PC-3 (cell line): Measurements from ENCODE around the gene MEGF6. TPM values are rescaled to one million over a fixed set of nuclear protein-coding genes. Genes with fewer than 3 reads are reported as not detected.

ENCODE experiments used
- ATAC-seq: fragments of 200-7000 bp; cut with Tn5 transposase; 2 replicates; pipeline ENCODE4 v1.9.1; 2020; ENCODE audit warnings: mild to moderate bottlenecking, moderate library complexity
- BruUV-seq: library from RNA; stranded (reverse); fragments of 400-500 nt; replicated peaks from 2 replicates; lab custom pipeline; 2021; lab: Mats Ljungman, UMichigan
- CTCF ChIA-PET: fragments of 300-600 bp; sonication (Branson Sonifier 250); formaldehyde crosslinking; loops from one replicate; lab custom pipeline; 2022; ENCODE audit warnings: antibody characterized with exemption; lab: Charles Lee
- POLR2A ChIA-PET: fragments of 300-600 bp; sonication (Branson Sonifier 250); formaldehyde crosslinking; loops from one replicate; lab custom pipeline; 2022; ENCODE audit warnings: antibody characterized with exemption; ENCODE audit not compliant: unreplicated experiment; lab: Charles Lee
- DNase-seq: peaks from one replicate; pipeline ENCODE4 v3.0.0-alpha.2; 2015
- H2AFZ ChIP-seq: fragments of 300-600 bp; sonication (generic); 2 replicates; pipeline ENCODE4 v1.6.0; 2016; ENCODE audit warnings: antibody characterized with exemption, low read length
- H3F3A ChIP-seq: fragments of 300-600 bp; sonication (generic); one replicate; pipeline ENCODE4 v1.6.0; 2017; ENCODE audit warnings: antibody characterized with exemption, low read length, control low read depth, mild to moderate bottlenecking; ENCODE audit not compliant: unreplicated experiment
- H3K27ac ChIP-seq: fragments of 300-600 bp; sonication (generic); 2 replicates; pipeline ENCODE4 v1.5.1; 2016; ENCODE audit warnings: mild to moderate bottlenecking, low read length
- H3K27me3 ChIP-seq: fragments of 300-600 bp; sonication (generic); 2 replicates; pipeline ENCODE4 v1.6.1; 2016; ENCODE audit warnings: low read length, mixed read lengths
- H3K36me3 ChIP-seq: fragments of 300-600 bp; sonication (generic); 2 replicates; pipeline ENCODE4 v1.6.1; 2016; ENCODE audit warnings: low read depth, mixed run types, low read length, mixed read lengths
- H3K4me1 ChIP-seq: fragments of 300-600 bp; sonication (generic); 2 replicates; pipeline ENCODE4 v1.5.1; 2016; ENCODE audit warnings: low read length; ENCODE audit not compliant: insufficient read depth
- H3K4me2 ChIP-seq: fragments of 300-600 bp; sonication (generic); 2 replicates; pipeline ENCODE4 v1.6.0; 2016; ENCODE audit warnings: low read length
- H3K4me3 ChIP-seq: fragments of 300-600 bp; sonication (generic); 2 replicates; pipeline ENCODE4 v1.5.1; 2016; ENCODE audit warnings: mild to moderate bottlenecking, low read length, mixed read lengths
- H3K79me2 ChIP-seq: fragments of 300-600 bp; sonication (generic); 2 replicates; pipeline ENCODE4 v1.6.1; 2017; ENCODE audit warnings: low read length, mixed read lengths
- H3K9ac ChIP-seq: fragments of 300-600 bp; sonication (generic); 2 replicates; pipeline ENCODE4 v1.6.0; 2016; ENCODE audit warnings: mild to moderate bottlenecking, low read length
- H3K9me2 ChIP-seq: fragments of 300-600 bp; sonication (generic); replicated peaks from 2 replicates; pipeline ENCODE4 v1.6.1; 2016; ENCODE audit warnings: mixed run types, low read length, mixed read lengths
- H3K9me3 ChIP-seq: fragments of 300-600 bp; sonication (generic); 2 replicates; pipeline ENCODE4 v1.6.1; 2016; ENCODE audit warnings: low read length, mixed read lengths
- H4K20me1 ChIP-seq: fragments of 300-600 bp; sonication (generic); 2 replicates; pipeline ENCODE4 v1.6.1; 2016; ENCODE audit warnings: low read length, mixed read lengths
- CTCF ChIP-seq: fragments of 300-600 bp; sonication (generic); conservative IDR thresholded peaks from 2 replicates; pipeline ENCODE4 v1.5.1; 2017; ENCODE audit warnings: antibody characterized with exemption, low read depth, mild to moderate bottlenecking, low read length
- EZH2 ChIP-seq: fragments of 300-600 bp; sonication (generic); IDR thresholded peaks from one replicate; pipeline ENCODE4 v1.6.1; 2017; ENCODE audit warnings: antibody characterized with exemption, mild to moderate bottlenecking, low read length; ENCODE audit not compliant: unreplicated experiment
- EZH2phosphoT487 ChIP-seq: fragments of 300-600 bp; sonication (generic); IDR thresholded peaks from 2 replicates; pipeline ENCODE4 v1.6.1; 2018; ENCODE audit warnings: mild to moderate bottlenecking, antibody characterized with exemption, low read length, borderline replicate concordance
- intact Hi-C: fragments of 100-400 bp; cut with micrococcal nuclease; formaldehyde crosslinking; loops from 2 replicates; pipeline ENCODE4 v1.9.0; 2023
- total RNA-seq: library from RNA; depleted of rRNA; stranded (reverse); fragments of >200 nt; gene quantifications from 2 replicates; pipeline ENCODE4 v1.2.3, GENCODE V29; 2014

The MEGF6 gene
- total RNA-seq, 1 experiment from 2014 or later = 32.5 TPM

GRCh38 chr1:3455670-3456448 lies 155.4 kb downstream of the MEGF6 start:
- no TSS peak for BruUV-seq
- ChIA-PET CTCF (interaction anchor here (0.5 kb wide), 1 partner anchor 445 kb away, joined by 5 read pairs; no protein-coding TSS in a partner anchor), POLR2A (no interaction called here)
- intact Hi-C loops = no loop called here
- H4K20me1 ChIP-seq = no peaks in the 10 kb centered on the region
- peak overlapping the region; percentile 84 for H3K4me3 ChIP-seq
- DNase-seq = no peak
- no peak for ATAC-seq
- H3K36me3 ChIP-seq = no peaks in the 10 kb centered on the region
- H3K4me1 ChIP-seq = peaks cover 33% of the 10 kb centered on the region
- H3K4me2 ChIP-seq = peak overlapping the region; percentile 92
- no peaks in the 10 kb centered on the region for H3F3A ChIP-seq
- peaks cover 12% of the 10 kb centered on the region for H3K79me2 ChIP-seq
- TF ChIP-seq CTCF (no peak), EZH2phosphoT487 (no peak), EZH2 (no peak)
- no peak overlapping the region for H3K9ac ChIP-seq
- peaks cover 2% of the 10 kb centered on the region; the same call in 1 of the 2 replicates for H3K27me3 ChIP-seq
- no peaks in the 10 kb centered on the region for H3K9me3 ChIP-seq
- no peak overlapping the region for H3K27ac ChIP-seq
- no peaks in the 10 kb centered on the region for H3K9me2 ChIP-seq
- H2AFZ ChIP-seq = no peak overlapping the region

DNA sequence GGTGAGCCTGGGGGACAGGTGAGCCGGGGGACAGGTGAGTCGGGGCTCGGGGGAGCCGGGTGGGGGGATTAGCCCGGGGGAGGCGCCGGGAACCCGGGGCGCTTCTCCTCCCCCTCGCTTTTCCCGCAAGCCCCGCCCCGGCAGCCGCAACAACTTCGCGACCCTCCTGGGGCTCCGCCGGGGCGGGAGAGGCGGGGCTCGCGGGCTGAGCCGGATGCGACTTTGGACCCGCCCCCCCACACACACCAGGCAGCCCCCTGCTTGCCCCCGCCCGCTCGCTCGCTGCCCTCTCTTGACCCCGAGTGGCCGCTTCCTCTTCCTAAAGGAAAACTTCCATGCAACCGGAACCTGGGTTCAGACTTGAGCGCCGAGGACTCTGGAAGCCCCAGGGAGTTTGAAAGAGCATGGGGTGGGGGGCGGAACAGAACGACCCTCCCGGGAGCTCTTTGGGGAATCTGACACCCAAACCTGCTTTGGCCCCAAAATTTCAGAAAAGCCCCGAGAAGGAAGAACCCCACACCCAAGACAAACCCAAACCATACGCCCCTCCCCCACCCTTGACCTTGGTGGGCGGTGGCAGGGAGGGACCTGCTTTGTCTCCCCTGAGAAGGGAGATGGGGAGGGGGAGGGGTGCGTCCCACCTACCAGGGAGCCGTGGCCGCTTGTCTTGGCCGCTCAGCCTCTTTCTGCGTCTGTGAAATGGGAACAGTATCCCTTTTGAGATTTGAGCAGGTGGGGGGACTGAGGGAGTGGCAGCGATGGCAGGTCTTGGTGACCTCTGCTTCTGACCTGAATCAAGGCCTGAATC lies 156.3 kb downstream of the MEGF6 start:
- H3K27ac ChIP-seq = 0 out of 2 replicates have a peak overlapping the region, but pooled peaks have one; percentile 10
- H3K9me2 ChIP-seq = no peaks in the 10 kb centered on the region
- peak overlapping the region; percentile 84 for H2AFZ ChIP-seq
- DNase-seq (peak; percentile 43), ATAC-seq (peak; percentile 5)
- H3K4me3 ChIP-seq = peak overlapping the region; percentile 84
- CTCF ChIA-PET = interaction anchor here (0.5 kb wide), 1 partner anchor 445 kb away, joined by 5 read pairs; no protein-coding TSS in a partner anchor
- POLR2A ChIA-PET = no interaction called here
- H3K27me3 ChIP-seq = peaks cover 7% of the 10 kb centered on the region; the same call in 1 of the 2 replicates
- peaks cover 24% of the 10 kb centered on the region for H3K4me1 ChIP-seq
- no peak for TF ChIP-seq EZH2
- no peak for TF ChIP-seq EZH2phosphoT487
- TF ChIP-seq CTCF = no peak
- no peaks in the 10 kb centered on the region for H3K9me3 ChIP-seq
- peaks cover 12% of the 10 kb centered on the region for H3K79me2 ChIP-seq
- no peaks in the 10 kb centered on the region for H3F3A ChIP-seq
- BruUV-seq = TSS peak; percentile 36
- intact Hi-C loops = no loop called here
- H3K9ac ChIP-seq = peak overlapping the region; percentile 71
- peak overlapping the region; percentile 92 for H3K4me2 ChIP-seq
- H4K20me1 ChIP-seq = no peaks in the 10 kb centered on the region
- no peaks in the 10 kb centered on the region for H3K36me3 ChIP-seq
